Fibroblast of lung (primary cell): ENCODE data around the gene CCDC141. TPM values are rescaled to one million over a fixed set of nuclear protein-coding genes. Genes with fewer than 3 reads are reported as not detected.

Source experiments
- DNase-seq, 2 donors: peaks; one replicate each; pipeline versions ENCODE4 v3.0.0 to v3.0.0-alpha.2; 2010; ENCODE audit warnings: low read depth in 2 of 2
- H2AFZ ChIP-seq: 2 replicates; pipeline ENCODE4 v1.5.1; 2012; ENCODE audit warnings: low read length, control low read depth, inconsistent platforms
- H3K27ac ChIP-seq: 2 replicates; pipeline ENCODE4 v1.5.1; 2011; ENCODE audit warnings: low read length, control low read depth; ENCODE audit not compliant: insufficient read depth
- H3K27me3 ChIP-seq: 2 replicates; pipeline ENCODE4 v1.5.1; 2011; ENCODE audit warnings: mild to moderate bottlenecking, low read length; ENCODE audit not compliant: control insufficient read depth, insufficient read depth
- H3K36me3 ChIP-seq: 2 replicates; pipeline ENCODE4 v1.5.1; 2011; ENCODE audit warnings: low read length; ENCODE audit not compliant: control insufficient read depth, insufficient read depth
- H3K4me1 ChIP-seq: 2 replicates; pipeline ENCODE4 v1.5.1; 2011; ENCODE audit warnings: low read length; ENCODE audit not compliant: control insufficient read depth, insufficient read depth; ENCODE audit errors: extremely low read depth
- H3K4me2 ChIP-seq: 2 replicates; pipeline ENCODE4 v1.5.1; 2011; ENCODE audit warnings: low read length, control low read depth; ENCODE audit not compliant: insufficient read depth; ENCODE audit errors: extremely low read depth
- H3K4me3 ChIP-seq, 4 experiments: fragments of 200-600 bp in 1 of 4; sonication (generic) in 1 of 4; replicated peaks in 1 of 4; 2 replicates each; pipeline ENCODE4 v1.5.1; 2011 to 2016; ENCODE audit warnings: low read length in 4 of 4, low read depth in 3 of 4, mild to moderate bottlenecking in 3 of 4, control low read depth in 2 of 4, inconsistent platforms in 1 of 4, mixed read lengths in 1 of 4; ENCODE audit not compliant: insufficient read depth in 1 of 4; ENCODE audit errors: control extremely low read depth in 1 of 4
- H3K79me2 ChIP-seq: 2 replicates; pipeline ENCODE4 v1.5.1; 2012; ENCODE audit warnings: mild to moderate bottlenecking, low read length, inconsistent platforms; ENCODE audit not compliant: control insufficient read depth, insufficient read depth
- H3K9ac ChIP-seq: 2 replicates; pipeline ENCODE4 v1.5.1; 2011; ENCODE audit warnings: mild to moderate bottlenecking, low read length, control low read depth; ENCODE audit not compliant: insufficient read depth
- H3K9me3 ChIP-seq: 2 replicates; pipeline ENCODE4 v1.5.1; 2012; ENCODE audit warnings: low read depth, low read length; ENCODE audit not compliant: control insufficient read depth, insufficient read depth
- H4K20me1 ChIP-seq: 2 replicates; pipeline ENCODE4 v1.5.1; 2011; ENCODE audit warnings: low read length; ENCODE audit not compliant: control insufficient read depth, insufficient read depth; ENCODE audit errors: extremely low read depth
- CTCF ChIP-seq, 2 donors: IDR thresholded peaks in 1 of 2; conservative IDR thresholded peaks in 1 of 2; 1 replicate in 1 of 2; 2 replicates in 1 of 2; pipeline ENCODE4 v1.5.1; 2011 to 2012; ENCODE audit warnings: low read length in 2 of 2, control low read depth in 1 of 2, inconsistent platforms in 1 of 2, low read depth in 1 of 2, mild to moderate bottlenecking in 1 of 2
- EZH2 ChIP-seq: IDR thresholded peaks from 2 replicates; pipeline ENCODE4 v1.5.1; 2012; ENCODE audit warnings: low read length, control low read depth, mild to moderate bottlenecking; ENCODE audit errors: missing control alignments
- polyA plus RNA-seq, 2 donors: library from polyadenylated mRNA; depleted of rRNA in 1 of 2; stranded (reverse) in 1 of 2; unstranded in 1 of 2; fragments of >200 nt; gene quantifications; 2 replicates each; pipeline ENCODE4 v1.2.1, GENCODE V29; 2011 to 2012; ENCODE audit warnings: missing spikeins in 1 of 2
- total RNA-seq: library from RNA; depleted of rRNA; stranded (reverse); fragments of >200 nt; gene quantifications from 2 replicates; pipeline ENCODE4 v1.2.1, GENCODE V29; 2014

CCDC141 gene
- total and polyA plus RNA-seq, 2 donors (not counting 1 experiment from before 2014, with no cell fraction given) = 0.03 to 0.17 TPM

DNA sequence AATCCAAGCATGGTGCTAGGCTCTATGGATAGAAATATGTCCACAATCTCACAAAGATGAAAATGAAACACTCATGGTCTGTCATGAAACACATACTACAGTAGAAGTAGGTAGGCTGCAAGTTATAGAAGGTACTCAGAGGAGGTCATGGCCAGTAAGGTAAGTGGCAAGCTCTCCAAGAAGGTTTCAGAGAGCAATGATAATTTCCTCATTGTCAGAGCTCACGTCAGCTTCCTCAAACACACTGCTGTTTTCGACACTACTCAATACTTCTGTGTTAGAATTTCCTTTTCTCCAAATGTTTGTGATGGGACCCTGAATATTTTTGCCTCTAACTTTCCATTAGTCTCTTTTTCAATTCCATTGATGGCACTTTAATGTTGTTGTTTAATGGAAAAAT is 25.5 kb downstream of the CCDC141 start:
- no peak overlapping the region for H2AFZ ChIP-seq
- no peaks in the 10 kb centered on the region for H3K9me3 ChIP-seq
- H3K4me3 ChIP-seq = no peak overlapping the region
- no peaks in the 10 kb centered on the region for H4K20me1 ChIP-seq
- no peaks in the 10 kb centered on the region for H3K79me2 ChIP-seq
- H3K9ac ChIP-seq = no peak overlapping the region
- H3K4me1 ChIP-seq = no peaks in the 10 kb centered on the region
- H3K27me3 ChIP-seq = no peaks in the 10 kb centered on the region
- H3K27ac ChIP-seq = no peak overlapping the region
- no peaks in the 10 kb centered on the region for H3K36me3 ChIP-seq
- no peak overlapping the region for H3K4me2 ChIP-seq
- no peak for DNase-seq
- TF ChIP-seq CTCF (conservative IDR thresholded peaks at IDR 0.05 in 1 of 2, IDR thresholded peaks at IDR 0.05 in 1 of 2; ENCODE audit: low read depth in 1 of 2, low read length in 2 of 2) (no peak), EZH2 (no peak)

- Histone ChIP-seq H3K27ac (no peak overlapping the region), H3K27me3 (no peaks in the 10 kb centered on the region), H4K20me1 (no peaks in the 10 kb centered on the region), H3K79me2 (no peaks in the 10 kb centered on the region), H3K4me2 (no peak overlapping the region), H3K9ac (no peak overlapping the region), H3K9me3 (no peaks in the 10 kb centered on the region), H2AFZ (no peak overlapping the region), H3K4me1 (no peaks in the 10 kb centered on the region), H3K4me3 (no peak overlapping the region), H3K36me3 (no peaks in the 10 kb centered on the region)
- TF ChIP-seq EZH2 (no peak), CTCF (conservative IDR thresholded peaks at IDR 0.05 in 1 of 2, IDR thresholded peaks at IDR 0.05 in 1 of 2; ENCODE audit: low read depth in 1 of 2, low read length in 2 of 2) (no peak)
- no peak for DNase-seq
Observed at GRCh38 chr2:179022685-179023084, 27.3 kb downstream of the CCDC141 start.

DNA sequence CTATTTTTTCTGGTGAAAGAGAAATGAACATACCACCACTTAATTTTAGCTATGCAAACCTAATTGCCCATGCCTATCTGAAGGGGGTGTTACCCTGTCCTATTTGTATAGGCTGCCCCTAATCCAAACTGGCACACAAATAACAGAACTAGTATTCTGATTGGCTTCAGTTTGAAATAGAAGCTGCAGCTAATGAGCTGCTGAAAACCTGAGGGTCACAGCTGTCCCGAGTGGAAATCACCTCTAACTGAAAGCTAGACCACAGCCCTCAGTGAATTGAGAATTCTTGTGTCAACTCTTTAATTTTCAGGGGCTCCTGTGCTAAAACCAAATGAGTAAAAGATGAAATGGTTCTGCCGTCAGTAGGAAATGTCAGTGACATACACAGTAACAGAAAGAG is 28.7 kb downstream of the CCDC141 start:
- no peak overlapping the region for H3K4me3 ChIP-seq
- no peaks in the 10 kb centered on the region for H4K20me1 ChIP-seq
- no peak overlapping the region for H3K4me2 ChIP-seq
- TF ChIP-seq CTCF (conservative IDR thresholded peaks at IDR 0.05 in 1 of 2, IDR thresholded peaks at IDR 0.05 in 1 of 2; ENCODE audit: low read depth in 1 of 2, low read length in 2 of 2) (no peak), EZH2 (no peak)
- no peak overlapping the region for H3K9ac ChIP-seq
- no peak overlapping the region for H2AFZ ChIP-seq
- H3K4me1 ChIP-seq = no peaks in the 10 kb centered on the region
- no peak overlapping the region for H3K27ac ChIP-seq
- H3K79me2 ChIP-seq = no peaks in the 10 kb centered on the region
- DNase-seq = no peak
- no peaks in the 10 kb centered on the region for H3K27me3 ChIP-seq
- H3K9me3 ChIP-seq = no peaks in the 10 kb centered on the region
- no peaks in the 10 kb centered on the region for H3K36me3 ChIP-seq
